Neural progenitor cell (in vitro differentiated cells): ENCODE data around the gene NSUN3.

Experiments used
- CTCF ChIP-seq: fragments of 200-600 bp; sonication (generic); IDR thresholded peaks from 2 replicates; pipeline ENCODE4 v1.5.1; 2017; ENCODE audit warnings: antibody characterized with exemption, mild to moderate bottlenecking
- EZH2 ChIP-seq: fragments of 200-600 bp; sonication (generic); IDR thresholded peaks from 2 replicates; pipeline ENCODE4 v1.6.1; 2017; ENCODE audit warnings: antibody characterized with exemption, mild to moderate bottlenecking, moderate library complexity
- EZH2phosphoT487 ChIP-seq: fragments of 200-600 bp; sonication (generic); IDR thresholded peaks from 2 replicates; pipeline ENCODE4 v1.6.1; 2017; ENCODE audit warnings: antibody characterized with exemption

GRCh38 chr3:94043285-94043684 is 19.6 kb upstream of the NSUN3 start:
- no peak for TF ChIP-seq EZH2
- no peak for TF ChIP-seq CTCF
- no peak for TF ChIP-seq EZH2phosphoT487
